ENCODE results near the gene ZNF837.

The ZNF837 gene

GRCh38 chr19:58338336-58338735 is 42.5 kb downstream of the ZNF837 start:
- no peak for TF ChIP-seq CTCF (conservative IDR thresholded peaks at IDR 0.05; ENCODE audit: control insufficient read depth, insufficient read depth, low read depth, low read length)
- H3K4me3 ChIP-seq (ENCODE audit: control insufficient read depth, low read depth, low read length), result no peak overlapping the region
- no peak for DNase-seq (ENCODE audit: low read depth)

- H3K4me3 ChIP-seq (ENCODE audit: control insufficient read depth, low read depth, low read length), result no peak overlapping the region
- no peak for TF ChIP-seq CTCF (conservative IDR thresholded peaks at IDR 0.05; ENCODE audit: control insufficient read depth, insufficient read depth, low read depth, low read length)
- no peak for DNase-seq (ENCODE audit: low read depth)
These were observed 44.0 kb downstream of the ZNF837 start for GRCh38 chr19:58336820-58337219.

- TF ChIP-seq CTCF (conservative IDR thresholded peaks at IDR 0.05; ENCODE audit: control insufficient read depth, insufficient read depth, low read depth, low read length), result no peak
- no peak for DNase-seq (ENCODE audit: low read depth)
- no peak overlapping the region for H3K4me3 ChIP-seq (ENCODE audit: control insufficient read depth, low read depth, low read length)
These were observed 44.6 kb downstream of the ZNF837 start for GRCh38 chr19:58336216-58336615.

GRCh38 chr19:58335630-58336029 is 45.2 kb downstream of the ZNF837 start:
- DNase-seq (ENCODE audit: low read depth), result no peak
- no peak overlapping the region for H3K4me3 ChIP-seq (ENCODE audit: control insufficient read depth, low read depth, low read length)
- TF ChIP-seq CTCF (conservative IDR thresholded peaks at IDR 0.05; ENCODE audit: control insufficient read depth, insufficient read depth, low read depth, low read length), result no peak

- no peak for TF ChIP-seq CTCF (conservative IDR thresholded peaks at IDR 0.05; ENCODE audit: control insufficient read depth, insufficient read depth, low read depth, low read length)
- DNase-seq (ENCODE audit: low read depth), result no peak
- H3K4me3 ChIP-seq (ENCODE audit: control insufficient read depth, low read depth, low read length), result no peak overlapping the region
These were observed 46.1 kb downstream of the ZNF837 start for GRCh38 chr19:58334691-58335249.

GRCh38 chr19:58332697-58333096 is 48.1 kb downstream of the ZNF837 start:
- no peak for DNase-seq (ENCODE audit: low read depth)
- no peak overlapping the region for H3K4me3 ChIP-seq (ENCODE audit: control insufficient read depth, low read depth, low read length)
- no peak for TF ChIP-seq CTCF (conservative IDR thresholded peaks at IDR 0.05; ENCODE audit: control insufficient read depth, insufficient read depth, low read depth, low read length)

GRCh38 chr19:58330458-58330857 is 50.4 kb downstream of the ZNF837 start:
- DNase-seq (ENCODE audit: low read depth), result peak; percentile 88
- H3K4me3 ChIP-seq (ENCODE audit: control insufficient read depth, low read depth, low read length), result no peak overlapping the region
- TF ChIP-seq CTCF (conservative IDR thresholded peaks at IDR 0.05; ENCODE audit: control insufficient read depth, insufficient read depth, low read depth, low read length), result no peak
